HG03558 (cell line): ENCODE measurements around the gene SNAP25.

Experiments used
- ATAC-seq: cut with Tn5 transposase; IDR thresholded peaks from one replicate; pipeline ENCODE4 v1.9.1; 2021; ENCODE audit warnings: moderate number of reproducible peaks; ENCODE audit not compliant: unreplicated experiment; ENCODE audit errors: extremely low read depth

Gene SNAP25

DNA sequence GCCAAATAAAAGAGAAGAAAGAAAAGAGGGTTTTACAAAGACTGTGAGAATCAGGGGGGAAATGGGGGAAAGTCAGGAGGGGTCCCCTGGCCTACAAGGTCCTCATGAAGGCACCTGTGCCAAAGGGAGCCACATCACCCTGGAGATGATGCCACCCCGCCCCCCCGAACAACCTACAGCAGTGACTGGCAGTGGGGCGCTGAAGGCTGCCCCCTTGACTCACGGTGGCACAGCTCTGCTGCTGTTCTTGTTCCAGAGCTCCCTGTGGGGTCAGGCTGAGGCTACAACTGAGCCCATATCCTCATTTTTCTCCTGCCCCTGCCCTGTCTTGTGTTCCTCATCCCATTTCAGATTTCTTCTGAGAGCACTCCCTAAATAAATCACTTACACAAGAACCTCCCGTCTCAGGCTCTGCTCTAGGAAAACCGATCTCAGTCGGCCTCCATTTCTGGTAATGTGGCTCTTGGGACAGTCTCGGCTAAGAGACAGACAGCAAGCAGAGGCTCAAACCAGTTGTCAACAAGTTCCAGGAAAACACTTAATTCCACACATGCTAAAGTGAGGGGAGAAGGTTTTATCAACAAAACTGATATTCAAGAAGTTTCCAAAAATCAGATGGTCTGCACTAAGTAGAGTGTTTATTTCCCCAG is 105.7 kb downstream of the SNAP25 start:
- ATAC-seq = no peak

DNA sequence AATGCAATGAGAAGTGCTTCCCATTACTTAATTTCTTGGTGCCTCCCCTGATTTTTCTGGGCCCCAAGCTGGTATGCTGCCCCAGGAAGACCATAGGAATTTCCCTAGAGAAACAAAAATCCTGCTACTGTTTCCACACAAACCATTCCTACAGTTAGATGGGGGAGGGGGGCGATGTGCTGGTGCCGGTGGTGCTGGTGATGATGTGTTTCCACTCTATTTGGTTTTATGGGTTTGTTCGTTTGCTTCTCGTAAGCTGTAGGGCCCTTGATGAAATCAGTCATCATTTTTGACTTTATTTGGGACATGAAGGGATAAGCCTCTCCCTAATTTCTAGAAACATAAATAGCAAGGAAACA is 110.2 kb downstream of the SNAP25 start:
- no peak for ATAC-seq

DNA sequence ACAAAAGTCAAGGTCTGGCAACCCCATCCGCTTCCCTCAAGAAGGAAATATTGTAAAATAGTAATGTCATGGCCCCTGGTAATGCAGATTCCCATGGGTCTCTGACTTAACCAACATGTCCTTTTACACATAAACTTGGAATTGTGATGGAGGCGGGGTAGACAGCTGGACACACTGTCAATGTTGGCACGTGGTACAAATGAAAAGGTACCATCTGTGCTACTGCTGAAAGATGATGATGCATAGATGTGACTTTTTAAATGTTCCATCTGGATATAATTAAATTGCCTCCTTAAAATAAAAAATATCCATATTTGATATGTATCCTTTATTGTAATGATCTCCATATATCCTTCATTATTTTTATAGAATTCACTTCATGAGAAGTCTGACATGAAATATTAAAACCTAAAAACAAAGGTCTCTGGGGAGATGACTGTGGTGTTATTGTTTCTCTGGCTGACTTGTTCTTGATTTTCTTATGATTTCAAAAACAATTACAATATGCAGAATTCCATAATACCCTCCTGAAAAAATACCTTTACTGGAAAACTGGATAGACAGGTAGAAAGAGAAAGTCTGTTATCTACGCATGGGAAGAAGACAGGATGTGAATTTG is 110.9 kb downstream of the SNAP25 start:
- ATAC-seq = no peak

DNA sequence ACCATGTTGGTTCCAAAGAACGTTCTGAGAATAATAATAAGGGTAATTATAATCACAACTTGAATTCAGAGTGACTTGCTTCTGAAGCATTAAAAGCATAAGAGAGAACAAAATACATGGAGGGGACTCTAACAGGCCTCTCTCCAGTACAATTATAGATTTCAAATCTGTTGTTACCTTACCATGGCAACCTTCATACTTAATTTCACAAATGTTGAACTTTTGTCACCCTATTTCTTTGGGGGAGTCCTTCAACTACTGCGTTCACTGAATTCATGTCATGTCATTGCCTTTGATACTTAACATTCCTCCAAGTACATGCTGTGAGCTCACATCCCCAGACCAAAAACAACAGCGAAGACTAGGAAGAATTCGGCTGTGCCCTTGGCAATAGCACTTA is 111.4 kb downstream of the SNAP25 start:
- no peak for ATAC-seq

DNA sequence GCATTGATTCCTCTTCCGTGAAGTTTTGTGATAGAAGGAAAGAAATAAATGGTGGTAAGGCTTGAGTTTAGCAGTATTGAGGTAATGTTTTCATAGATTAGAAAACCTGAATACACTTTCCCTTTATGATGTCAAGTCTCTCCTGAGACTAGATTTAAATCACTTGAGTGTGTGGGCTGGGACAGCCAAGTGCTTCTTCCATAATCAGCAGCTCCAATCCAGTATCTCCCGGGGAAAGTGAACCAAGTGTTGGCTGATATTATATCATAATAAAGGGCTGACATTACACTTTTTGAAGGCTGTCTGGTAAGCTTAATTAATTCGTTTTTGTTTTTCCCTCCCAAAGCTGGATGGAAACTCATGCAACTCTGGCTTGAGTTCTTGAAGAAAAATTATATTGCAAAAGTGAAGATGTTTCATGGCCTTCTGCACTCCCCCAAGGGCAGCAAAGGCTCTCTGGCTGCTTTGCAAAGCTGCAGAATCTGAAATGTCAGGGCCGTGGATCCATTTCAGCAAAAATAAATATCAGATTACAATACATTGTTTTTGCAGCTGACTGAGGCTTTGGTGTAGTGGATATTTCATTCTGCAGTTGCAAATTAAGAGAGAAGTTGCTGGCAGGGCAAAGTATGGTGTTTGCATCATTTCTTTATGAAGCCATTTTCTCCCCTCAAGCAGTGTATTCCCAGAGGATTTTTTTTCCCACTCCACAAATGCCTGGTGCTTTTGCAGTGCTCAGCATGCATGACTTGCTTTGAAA is 114.2 kb downstream of the SNAP25 start:
- ATAC-seq = no peak

DNA sequence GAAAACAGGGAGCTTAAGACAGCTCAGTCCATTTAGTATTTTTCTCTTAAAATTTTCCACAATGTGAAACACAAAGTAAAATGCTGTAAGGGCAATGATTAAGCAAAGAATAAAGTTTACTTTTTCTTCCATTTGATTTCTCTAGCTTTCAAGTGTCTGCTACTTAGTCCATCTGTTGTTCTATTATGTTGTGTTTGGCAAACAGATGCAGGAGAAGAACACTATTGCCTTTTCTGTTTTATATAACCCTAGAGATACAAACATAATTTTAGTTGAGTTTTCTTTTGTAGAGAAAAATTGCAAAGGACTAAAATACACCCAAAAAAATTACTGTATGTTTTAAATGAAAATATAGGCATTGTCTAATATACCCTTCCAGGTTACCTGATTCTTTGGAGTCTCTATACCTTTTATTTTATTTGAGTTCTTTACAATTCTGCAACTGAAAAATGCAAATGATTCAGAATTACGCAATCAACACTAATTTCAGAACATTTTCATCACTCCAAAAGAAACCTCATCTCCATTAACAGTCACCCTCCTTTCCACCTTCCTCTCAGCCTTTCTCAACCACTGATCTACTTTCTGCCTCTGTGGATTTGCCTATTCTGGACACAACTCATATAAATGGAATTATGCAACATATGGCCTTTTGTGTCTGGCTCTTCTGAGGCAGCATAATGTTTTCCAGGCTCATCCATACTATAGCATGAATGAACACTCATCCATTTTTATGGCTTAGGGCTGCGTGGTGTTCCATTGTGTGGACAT is 118.5 kb downstream of the SNAP25 start:
- no peak for ATAC-seq

DNA sequence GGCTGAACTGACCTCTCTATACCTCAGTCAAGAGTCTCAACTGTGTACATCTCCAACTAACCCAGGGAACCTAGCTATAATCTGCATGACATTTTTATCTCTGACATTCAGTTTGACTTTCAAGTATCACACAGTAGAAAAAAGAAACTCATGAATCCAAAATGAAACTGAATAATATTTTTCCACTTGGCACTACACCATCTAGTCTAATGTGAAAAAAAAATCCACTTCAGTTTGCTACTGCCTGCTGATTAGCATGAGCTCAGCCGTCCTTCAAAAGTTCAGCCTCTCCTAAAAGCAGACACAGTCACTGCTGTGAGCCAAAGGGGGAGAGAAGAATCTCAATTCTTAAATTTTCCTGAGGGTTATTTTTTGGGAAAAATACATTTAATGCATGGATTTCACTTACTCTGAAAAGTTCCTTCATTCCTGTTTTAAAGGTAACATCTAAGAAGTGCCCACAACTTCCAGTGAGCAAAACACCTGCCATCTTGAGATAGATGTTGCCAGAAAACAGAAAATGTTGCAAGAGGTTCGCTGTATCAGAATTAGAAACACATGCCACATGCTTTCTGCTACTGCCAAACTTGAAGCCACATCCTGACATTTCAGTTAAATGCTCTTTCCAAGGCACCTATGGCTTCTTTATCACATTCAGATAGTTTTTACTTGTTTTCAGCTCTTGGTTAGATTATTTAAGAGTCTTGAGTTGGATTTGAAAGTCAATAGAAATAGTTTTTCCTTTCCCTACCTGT is 120.0 kb downstream of the SNAP25 start:
- no peak for ATAC-seq

DNA sequence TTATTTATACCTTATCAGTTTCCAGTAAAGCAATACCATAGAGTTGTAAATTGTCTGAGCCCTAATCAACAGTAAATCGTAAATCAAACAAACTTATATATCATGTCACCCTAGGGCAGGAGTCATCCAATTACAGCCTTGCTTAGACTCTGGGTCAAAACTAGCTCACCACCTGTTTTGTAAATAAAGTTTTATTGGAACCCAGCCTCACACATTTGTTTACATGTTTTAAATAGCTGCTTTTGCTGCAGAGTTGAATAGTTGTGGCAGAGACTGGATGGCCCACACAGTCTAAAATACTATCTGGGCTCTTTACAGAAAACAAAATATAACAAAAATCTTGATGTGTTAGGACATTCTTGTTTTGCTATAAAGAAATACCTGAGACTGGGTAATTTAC is 121.0 kb downstream of the SNAP25 start:
- ATAC-seq = no peak

DNA sequence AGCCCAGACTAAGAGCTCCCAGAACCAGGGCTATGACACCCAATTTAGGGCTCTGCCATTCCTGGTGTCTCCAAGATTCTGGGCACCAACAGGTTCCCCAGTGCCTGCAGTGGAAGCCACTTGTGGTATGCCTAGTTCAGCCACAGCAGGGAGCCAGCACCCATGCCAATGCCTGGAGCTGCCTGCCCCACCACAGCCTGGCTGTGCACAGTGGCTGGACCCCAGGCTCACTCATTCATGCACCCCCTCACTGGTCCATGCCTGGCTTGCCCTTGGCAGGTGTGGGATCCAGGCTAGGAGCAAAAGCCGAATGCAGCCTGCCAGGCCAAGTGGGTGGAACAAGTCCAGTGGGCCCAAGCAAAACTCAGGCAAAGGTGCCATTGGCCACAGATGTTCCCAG is 123.5 kb downstream of the SNAP25 start:
- no peak for ATAC-seq

DNA sequence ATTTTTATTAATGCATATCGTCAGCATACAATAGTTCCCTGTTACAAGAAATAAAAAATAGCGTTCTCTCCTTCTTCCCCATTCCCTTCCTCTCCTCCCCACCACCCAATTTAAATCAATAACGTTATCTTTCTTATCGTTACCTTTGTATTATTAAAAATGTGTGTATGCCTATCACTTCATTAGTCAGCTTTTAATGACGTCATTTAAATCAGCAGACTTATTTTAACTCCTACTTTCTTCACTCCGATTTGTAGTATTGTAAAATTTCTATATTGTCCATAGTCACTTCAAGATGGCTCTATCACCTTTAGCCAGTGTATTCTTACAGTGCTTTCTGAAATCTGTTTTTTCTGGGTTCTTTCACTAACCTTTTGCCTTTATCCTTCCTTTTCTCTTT is 126.3 kb downstream of the SNAP25 start:
- ATAC-seq = no peak

DNA sequence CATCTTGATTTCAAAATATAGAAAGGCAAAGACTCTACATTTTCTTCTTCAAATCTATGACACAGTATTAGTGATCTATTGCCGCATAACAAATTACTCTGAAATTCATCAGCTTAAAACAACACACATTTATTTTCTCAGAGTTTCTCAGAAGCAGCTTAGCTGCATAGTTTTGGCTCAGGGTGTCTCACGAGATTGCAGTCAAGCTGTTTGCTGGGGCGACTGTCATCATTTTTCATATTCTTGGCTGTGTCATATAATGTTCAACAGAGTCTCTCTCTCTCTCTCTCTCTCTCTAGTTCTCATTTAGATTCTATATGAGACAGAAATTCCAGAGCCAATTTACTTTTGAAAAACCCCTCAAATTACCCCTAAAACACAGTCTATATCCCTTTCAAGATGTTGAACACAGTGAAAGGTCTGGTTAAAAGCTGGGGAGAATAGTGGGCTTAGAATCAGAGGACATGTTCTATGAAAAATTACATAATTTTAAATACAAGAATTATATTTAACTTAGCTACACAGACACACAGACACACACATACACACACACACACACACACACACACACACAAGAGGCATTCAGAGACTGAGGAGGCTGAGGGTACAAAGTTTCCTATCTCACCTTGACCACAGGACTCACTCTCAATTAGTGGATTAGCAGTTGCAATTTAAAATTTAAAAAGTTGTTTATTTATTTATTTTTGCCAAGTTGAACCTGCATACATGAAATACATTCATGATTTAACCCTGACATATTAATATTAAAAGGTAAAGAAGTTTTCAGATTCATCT is 128.7 kb downstream of the SNAP25 start:
- ATAC-seq = no peak

DNA sequence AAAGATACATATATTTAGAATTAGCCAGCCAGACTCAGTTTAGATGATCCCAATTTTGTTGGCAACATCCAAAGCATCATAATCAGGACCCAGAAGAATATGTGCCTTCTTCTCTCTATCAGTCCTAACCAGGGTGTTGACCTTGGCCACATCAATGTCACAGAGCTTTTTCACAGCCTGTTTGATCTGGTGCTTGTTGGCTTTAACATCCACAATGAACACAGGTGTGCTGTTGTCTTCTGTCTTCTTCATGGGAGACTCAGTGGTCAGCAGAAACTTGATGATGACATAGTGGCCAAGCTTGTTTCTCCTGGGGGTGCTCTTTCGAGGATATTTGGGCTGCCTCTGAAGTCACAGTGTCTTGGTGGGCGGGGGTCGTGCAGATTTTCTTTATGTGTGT is 130.5 kb downstream of the SNAP25 start:
- no peak for ATAC-seq

DNA sequence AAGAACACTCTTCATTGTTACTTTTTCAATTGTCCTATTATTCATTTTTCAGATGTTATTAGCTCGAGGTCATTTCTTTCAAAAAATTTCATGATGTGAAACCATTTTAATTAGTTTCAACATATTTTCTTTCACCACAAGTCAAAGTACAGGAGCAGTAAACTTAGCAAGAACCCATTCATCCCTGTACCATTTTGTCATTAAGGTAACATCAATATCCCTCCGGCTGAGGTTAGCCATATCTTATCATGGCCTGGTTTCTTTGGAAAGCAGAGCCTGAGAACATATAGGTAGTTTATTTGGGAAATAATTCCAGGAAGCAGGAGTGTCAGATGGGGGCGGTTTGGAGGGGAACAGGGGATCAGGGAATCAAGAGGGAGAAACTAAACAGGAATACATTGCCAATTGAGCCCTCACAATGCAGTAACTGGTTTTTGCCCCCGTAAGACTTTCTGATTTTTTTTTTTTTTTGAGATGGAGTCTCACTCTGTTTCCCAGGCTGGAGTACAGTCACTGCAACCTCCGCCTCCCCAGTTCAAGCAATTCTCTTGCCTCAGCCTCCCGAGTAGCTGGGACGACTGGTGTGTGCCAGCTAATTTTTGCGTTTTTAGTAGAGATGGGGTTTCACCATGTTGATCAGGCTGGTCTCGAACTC is 131.7 kb downstream of the SNAP25 start:
- ATAC-seq = no peak

DNA sequence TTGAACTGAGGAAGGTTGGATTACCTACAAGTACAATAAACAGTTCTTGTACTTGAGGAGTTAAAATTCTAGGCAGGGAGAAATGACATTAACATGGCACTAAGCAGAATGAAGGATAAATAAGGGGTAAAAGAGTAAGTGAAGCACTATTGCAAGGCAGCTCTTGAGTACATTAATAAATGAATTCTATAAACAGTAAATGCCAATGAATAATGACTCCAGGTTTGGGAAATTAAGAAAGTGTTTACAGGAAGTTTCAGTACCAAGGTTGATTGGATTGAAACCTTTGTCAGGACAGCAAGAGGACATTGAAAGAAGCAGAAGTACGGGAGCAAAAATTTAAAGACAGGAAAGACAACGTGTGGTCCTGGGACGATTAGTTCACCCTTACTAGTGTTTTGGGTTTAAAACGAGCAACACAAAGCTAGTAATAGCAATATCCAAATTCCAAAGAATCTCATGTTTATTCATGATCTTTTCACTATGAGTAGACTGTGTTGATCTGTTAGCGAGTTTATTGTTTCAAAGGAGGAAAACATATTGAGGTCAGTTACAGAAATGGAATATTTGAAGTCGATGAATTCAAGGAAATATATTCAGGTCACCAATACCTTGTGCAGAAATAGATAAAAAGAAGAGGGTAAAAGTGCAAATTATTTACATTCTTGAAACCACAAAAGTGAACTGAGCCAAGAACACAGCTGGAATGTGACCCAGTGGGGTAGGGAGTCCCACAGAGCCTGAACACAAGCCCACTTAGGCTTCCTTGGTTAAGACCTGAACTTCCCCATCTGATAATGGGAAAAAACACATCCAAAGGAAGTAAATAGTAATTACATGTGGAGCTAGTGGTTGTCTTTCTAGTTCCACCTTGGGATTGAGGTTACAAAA is 134.5 kb downstream of the SNAP25 start:
- ATAC-seq = no peak

DNA sequence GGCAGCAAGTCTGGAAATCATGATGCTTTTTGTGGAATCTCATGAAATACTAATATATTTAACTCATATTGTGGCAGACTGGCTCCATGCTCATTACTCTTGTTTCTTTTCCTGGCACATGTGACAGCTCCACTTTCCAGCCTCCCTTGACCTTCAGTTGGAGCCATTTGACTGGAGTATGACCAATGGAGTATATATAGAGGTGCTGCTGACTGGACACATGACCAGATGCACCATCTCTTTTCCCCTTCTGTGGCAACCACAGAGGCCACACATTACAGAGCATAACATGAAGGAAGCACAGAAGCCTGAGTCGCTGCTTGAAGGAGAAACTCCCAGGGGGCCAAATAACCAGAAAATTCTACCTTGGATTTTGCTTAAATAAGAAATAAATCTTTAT is 138.0 kb downstream of the SNAP25 start:
- ATAC-seq = no peak
